GF-D8 (cell line): ENCODE measurements around the gene IPO13.

ENCODE experiments used
- DNase-seq: peaks from one replicate; lab custom pipeline; 2025; lab: John Stamatoyannopoulos, UW

The IPO13 gene

GRCh38 chr1:43987159-43987902 is 40.6 kb downstream of the IPO13 start:
- no peak for DNase-seq

GRCh38 chr1:43990271-43991199 is 43.8 kb downstream of the IPO13 start:
- DNase-seq = no peak

DNA sequence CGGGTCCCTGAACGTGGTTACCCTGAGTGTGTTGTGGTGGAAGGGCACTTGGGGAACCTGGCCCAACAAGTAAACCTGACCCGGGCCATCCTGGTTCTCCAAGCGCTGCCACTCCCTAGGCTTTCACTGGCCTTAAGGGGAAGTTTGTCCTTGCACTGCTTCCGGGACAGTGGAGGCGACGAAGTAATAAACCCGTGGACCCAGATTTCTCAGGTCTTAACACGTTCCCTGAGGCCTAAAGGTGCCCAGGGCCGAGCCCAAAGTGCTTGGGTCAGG is 44.4 kb downstream of the IPO13 start:
- DNase-seq = no peak

DNA sequence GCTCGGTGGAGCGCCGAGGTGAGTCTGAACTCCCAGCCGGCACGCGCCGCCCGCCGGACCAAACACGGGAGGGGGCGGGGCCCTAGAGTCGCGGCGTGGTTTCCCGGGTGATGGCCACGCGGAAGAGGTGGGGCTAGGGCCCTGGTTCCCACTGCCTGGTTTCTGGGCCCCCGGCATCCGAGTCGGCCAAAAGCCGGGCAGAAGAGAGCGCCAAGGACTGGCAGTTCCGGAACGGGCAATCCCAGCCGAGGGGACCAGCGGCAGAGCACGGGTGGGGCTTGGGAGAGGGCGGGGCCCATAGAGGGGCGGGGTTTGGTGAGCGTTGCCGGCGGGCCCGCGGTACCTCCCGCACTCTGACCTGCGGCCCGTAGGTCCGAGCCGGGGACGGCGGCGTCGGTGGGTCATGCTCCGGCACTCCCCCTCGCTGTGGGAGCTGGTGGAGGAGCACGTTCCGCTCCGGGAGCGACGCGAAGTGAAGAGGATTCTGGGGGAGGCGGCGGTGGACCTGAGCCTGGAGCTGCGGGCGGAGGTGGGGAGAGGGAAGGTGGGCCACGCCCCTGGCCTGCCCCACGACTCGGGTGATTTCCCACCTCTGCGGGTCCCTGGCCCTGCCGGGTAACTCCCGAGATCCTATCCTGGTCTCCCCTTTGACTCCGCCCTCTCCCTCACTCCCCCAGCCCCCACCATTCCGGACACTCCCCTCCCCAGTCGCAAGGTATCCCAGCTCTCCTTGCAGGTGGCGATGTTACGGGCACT is 44.9 kb downstream of the IPO13 start, which contains the start of gene CCDC24:
CCDC24 (plus strand) TSS at position 124 of the 756 bp plus-strand sequence; CDS start at position 404, 280 bp downstream.
- peak; percentile 17 for DNase-seq

DNA sequence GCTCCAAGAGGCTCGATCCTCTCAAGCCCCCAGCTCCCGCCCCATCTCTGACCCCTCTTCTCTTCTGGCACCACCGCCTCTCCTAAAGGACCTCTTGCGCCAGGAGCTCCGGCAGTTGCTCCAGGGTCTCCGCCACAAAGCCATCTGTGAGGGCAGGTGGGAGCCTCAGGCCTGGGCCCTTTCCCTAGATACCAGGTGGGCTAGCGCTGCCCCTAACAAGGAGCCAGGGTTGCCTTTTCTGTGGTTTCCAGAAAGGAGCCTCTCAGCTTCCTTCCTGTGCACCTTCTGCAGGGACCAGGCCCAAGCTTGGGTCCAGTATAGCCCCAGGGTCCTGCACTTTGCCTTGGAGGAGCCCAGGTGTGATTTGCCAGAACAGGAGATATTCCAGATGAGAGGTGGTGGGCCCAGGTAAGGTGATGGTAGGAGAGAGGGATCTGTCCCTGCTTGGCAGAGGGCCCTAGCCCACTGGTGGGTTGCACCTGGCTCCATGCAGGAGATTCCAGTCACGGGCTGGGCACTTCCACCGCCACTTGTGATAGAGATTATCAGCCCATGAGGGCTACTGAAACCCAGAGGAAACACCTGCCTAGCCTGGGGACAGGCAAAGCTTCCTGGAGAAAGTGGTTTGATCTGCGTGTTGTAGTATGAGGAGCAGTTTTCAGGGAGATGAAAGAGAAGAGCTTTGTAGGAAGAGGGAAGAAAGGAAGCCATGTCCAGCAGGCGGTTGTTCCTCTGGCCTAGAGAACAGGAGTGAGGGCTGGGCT is 45.7 kb downstream of the IPO13 start:
- no peak for DNase-seq

GRCh38 chr1:43993206-43993914 is 46.6 kb downstream of the IPO13 start:
- no peak for DNase-seq

DNA sequence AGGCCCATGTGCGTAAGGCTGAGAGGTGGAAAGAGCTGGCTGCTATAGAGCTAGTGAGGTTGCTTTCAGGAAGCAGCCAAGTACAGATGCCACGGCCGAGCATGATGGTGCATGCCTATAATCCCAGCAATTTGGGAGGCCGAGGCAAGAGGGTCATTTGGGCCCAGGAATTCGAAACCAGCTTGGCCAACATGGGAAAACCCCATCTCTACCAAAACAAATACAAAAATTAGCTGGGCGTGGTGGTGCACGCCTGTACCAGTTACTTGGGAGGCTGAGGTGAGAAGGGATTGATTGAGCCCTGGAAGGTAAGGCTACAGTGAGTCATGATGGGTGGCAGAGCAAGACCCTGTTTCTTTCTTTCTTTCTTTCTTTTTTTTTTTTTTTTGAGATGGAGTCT is 47.3 kb downstream of the IPO13 start:
- no peak for DNase-seq

GRCh38 chr1:43994794-43995790 is 48.3 kb downstream of the IPO13 start:
- no peak for DNase-seq

GRCh38 chr1:43995984-43996732 is 49.4 kb downstream of the IPO13 start:
- no peak for DNase-seq

DNA sequence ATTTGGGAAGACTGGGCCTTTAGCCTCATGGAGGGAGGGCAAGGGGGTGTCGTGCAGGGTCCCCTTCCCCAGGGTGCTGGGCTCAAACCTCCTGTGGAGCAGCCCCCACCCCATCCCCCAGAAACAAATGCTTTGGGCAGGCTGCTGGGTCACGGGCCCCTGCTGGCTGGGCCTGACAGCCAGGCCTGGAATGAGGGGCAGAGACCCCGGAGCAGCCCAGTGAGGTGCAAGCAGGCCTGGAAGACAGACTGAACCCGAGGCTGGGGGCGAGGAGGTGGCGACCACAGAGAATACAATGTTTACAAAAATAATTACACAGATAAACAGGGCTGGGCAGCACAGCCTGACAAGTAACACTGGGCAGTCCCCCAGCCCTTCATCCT is 50.0 kb downstream of the IPO13 start:
- DNase-seq = no peak

GRCh38 chr1:43997295-43997999 is 50.7 kb downstream of the IPO13 start:
- no peak for DNase-seq

DNA sequence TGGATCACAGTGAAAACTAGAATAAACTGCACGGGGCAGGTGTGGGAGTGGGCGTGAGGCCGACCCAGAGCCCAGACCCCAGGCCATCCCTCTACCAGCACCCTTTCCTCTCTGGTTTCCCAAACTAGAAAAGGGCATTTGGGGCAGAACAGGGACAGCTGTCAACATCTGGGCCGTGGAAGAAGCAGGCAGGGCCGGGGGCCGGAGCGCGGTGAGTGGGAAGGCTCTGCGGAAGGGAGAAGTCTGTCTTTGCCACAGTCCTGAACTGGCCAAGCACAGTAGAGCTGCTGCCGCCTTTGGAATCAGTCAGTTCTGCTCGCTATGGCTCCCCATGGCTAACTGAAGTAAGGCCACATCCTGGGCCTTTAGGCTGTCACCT is 51.2 kb downstream of the IPO13 start:
- no peak for DNase-seq

DNA sequence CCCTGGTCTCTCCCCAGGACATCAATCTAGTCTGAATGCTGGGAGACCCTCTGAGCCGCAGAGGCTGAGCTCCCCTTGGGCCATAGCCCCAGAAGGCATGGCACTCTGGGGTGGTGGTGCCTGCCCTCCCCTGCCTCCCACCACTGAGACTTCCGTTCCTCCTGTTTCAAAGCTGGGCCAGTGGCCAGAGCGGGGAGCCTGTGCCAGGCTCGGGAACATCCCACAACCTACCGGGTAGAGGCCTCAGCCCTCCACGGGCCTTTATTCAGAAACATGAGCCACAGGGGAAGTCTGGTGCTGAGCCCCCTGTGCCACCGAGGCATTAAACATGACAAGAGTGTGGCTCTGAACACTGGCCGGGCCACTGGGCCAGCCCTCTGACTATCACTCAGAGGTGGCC is 52.7 kb downstream of the IPO13 start:
- DNase-seq = no peak

DNA sequence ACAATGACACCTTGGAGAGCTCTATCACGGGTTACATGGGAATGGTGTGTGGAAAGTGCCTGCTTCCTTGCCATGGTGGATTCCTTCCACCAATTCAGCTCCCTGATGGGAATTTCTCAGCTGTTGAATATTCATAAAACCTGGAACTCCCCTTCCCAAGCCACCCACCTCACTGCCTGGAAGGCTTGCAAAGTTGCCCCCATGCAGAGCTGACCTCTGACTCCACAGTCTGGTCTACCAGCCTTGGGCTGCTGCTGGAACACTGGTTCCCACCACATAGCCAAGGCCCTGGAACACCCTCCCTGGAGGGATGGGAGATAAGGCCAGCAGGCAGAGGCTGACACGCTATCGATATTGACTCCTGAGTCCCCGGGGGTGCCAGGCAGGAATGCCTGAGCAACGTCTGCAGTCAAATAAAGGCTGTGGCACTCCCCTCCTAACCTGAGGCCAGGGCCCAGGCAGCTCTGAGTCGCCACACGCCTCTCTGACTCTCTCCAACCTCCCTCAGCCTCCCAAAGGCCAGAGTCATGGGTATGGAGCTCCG is 53.4 kb downstream of the IPO13 start:
- DNase-seq = no peak

GRCh38 chr1:44002165-44002564 is 55.4 kb downstream of the IPO13 start:
- no peak for DNase-seq

DNA sequence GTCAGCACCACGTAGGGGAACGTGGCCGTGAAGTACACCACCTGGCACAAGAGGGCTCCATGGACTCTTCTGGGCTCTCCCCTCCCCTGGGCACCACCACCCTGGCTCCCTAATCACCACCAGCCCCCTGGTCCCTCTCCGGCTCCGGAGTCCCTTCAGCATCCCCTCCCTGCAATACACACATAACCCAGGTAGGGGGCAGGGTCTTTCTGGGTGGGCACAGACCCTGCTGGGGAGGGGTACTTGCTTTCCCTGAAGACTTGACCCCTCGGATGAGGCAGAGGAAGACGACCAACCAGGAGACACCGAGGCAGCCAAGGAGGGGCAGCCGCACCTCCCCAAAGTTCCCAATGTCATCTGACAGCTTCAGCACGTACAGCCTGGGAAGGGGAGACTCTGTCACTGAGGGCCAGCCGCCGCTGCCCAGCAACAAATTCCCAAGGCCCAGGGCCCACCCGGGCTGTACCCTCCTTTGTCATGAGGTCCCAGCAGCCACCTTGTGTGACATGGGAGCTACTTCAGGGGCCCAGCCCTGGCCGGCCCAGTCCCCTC is 55.9 kb downstream of the IPO13 start:
- no peak for DNase-seq

GRCh38 chr1:44008259-44008658 is 61.5 kb downstream of the IPO13 start:
- no peak for DNase-seq

GRCh38 chr1:44010935-44011471 is 64.3 kb downstream of the IPO13 start:
- DNase-seq = no peak
